Measurements from ENCODE around the gene TRIM52.
"Not testable (repeated sequence)": the region's sequence is repeated elsewhere in the genome, so short reads cannot be mapped to it uniquely, and the experiment has no call there.

GRCh38 chr5:181210148-181210547 is 50.8 kb downstream of the TRIM52 start:
- TF ChIP-seq ZFP3 (tag by site-specific recombination; IDR thresholded peaks at IDR 0.05; ENCODE audit: low read depth); CTCF (tag by site-specific recombination; IDR thresholded peaks at IDR 0.05); KLF8 (tag by site-specific recombination; IDR thresholded peaks at IDR 0.05); SP2 (tag by site-specific recombination; IDR thresholded peaks at IDR 0.05); TCF7L2 (IDR thresholded peaks at IDR 0.05; ENCODE audit: borderline replicate concordance, low read depth, low read length); KLF9 (tag by site-specific recombination; IDR thresholded peaks at IDR 0.05; ENCODE audit: low read depth); ATF2 (tag by site-specific recombination; IDR thresholded peaks at IDR 0.05; ENCODE audit: low read depth); ZNF48 (tag by site-specific recombination; IDR thresholded peaks at IDR 0.05); ZFP41 (tag by site-specific recombination; IDR thresholded peaks at IDR 0.05; ENCODE audit: borderline replicate concordance): not testable (repeated sequence)
